Endothelial cell of umbilical vein (primary cell): ENCODE measurements around the gene TNRC6C. TPM values are rescaled to one million over a fixed set of nuclear protein-coding genes. Genes with fewer than 3 reads are reported as not detected.

Source experiments
- BruUV-seq: library from RNA; stranded (reverse); fragments of 400-500 nt; replicated peaks from 2 replicates; lab custom pipeline; 2021; lab: Mats Ljungman, UMichigan
- CTCF ChIA-PET: fragments of 300-600, 350-600 bp; sonication (Branson Sonifier 250); formaldehyde crosslinking; loops from one replicate; lab custom pipeline; 2021; ENCODE audit warnings: antibody characterized with exemption, inconsistent platforms; lab: Charles Lee
- POLR2A ChIA-PET: fragments of 300-600, 350-600 bp; sonication (Branson Sonifier 250); formaldehyde crosslinking; loops from one replicate; lab custom pipeline; 2021; ENCODE audit warnings: antibody characterized with exemption, inconsistent platforms; lab: Charles Lee
- DNase-seq: peaks from one replicate; pipeline ENCODE4 v3.0.0-alpha.2; 2011; ENCODE audit warnings: low read depth, low spot score
- FAIRE-seq: peaks from 2 replicates; lab custom pipeline; 2011; peaks lifted over from hg19 to GRCh38; lab: Jason Lieb, UNC
- H2AFZ ChIP-seq: 2 replicates; pipeline ENCODE4 v1.6.0; 2012; ENCODE audit warnings: low read depth, low read length, control low read depth, inconsistent platforms
- H3K27ac ChIP-seq: 2 replicates; pipeline ENCODE4 v1.5.1; 2011; ENCODE audit warnings: low read depth, mild to moderate bottlenecking, control low read depth, low read length, moderate library complexity; ENCODE audit not compliant: insufficient read depth
- H3K27me3 ChIP-seq, 2 experiments: 2 replicates each; pipeline versions ENCODE4 v1.6.0 to v1.6.1; 2011; ENCODE audit warnings: low read length in 2 of 2, mixed read lengths in 1 of 2; ENCODE audit not compliant: control insufficient read depth in 2 of 2, insufficient read depth in 2 of 2
- H3K36me3 ChIP-seq, 2 experiments: 2 replicates in 1 of 2; 3 replicates in 1 of 2; pipeline ENCODE4 v1.5.1; 2011; ENCODE audit warnings: low read length in 2 of 2, mild to moderate bottlenecking in 1 of 2, moderate library complexity in 1 of 2; ENCODE audit not compliant: control insufficient read depth in 2 of 2, insufficient read depth in 2 of 2; ENCODE audit errors: extremely low read depth in 1 of 2
- H3K4me1 ChIP-seq: 3 replicates; pipeline ENCODE4 v1.5.1; 2011; ENCODE audit warnings: mild to moderate bottlenecking, low read length; ENCODE audit not compliant: control insufficient read depth, insufficient read depth; ENCODE audit errors: extremely low read depth
- H3K4me2 ChIP-seq: 2 replicates; pipeline ENCODE4 v1.6.1; 2011; ENCODE audit warnings: low read length, control low read depth, mixed read lengths; ENCODE audit not compliant: insufficient read depth
- H3K4me3 ChIP-seq, 3 experiments: fragments of 200-600 bp in 1 of 3; sonication (generic), shearing (Covaris generic) in 1 of 3; replicated peaks in 1 of 3; 2 replicates each; pipeline ENCODE4 v1.5.1; 2011 to 2016; ENCODE audit warnings: control low read depth in 3 of 3, low read length in 3 of 3, mild to moderate bottlenecking in 2 of 3, inconsistent platforms in 1 of 3, low read depth in 1 of 3, moderate library complexity in 1 of 3; ENCODE audit not compliant: insufficient read depth in 1 of 3
- H3K79me2 ChIP-seq: 2 replicates; pipeline ENCODE4 v1.6.0; 2012; ENCODE audit warnings: low read length, inconsistent platforms; ENCODE audit not compliant: control insufficient read depth, insufficient read depth
- H3K9ac ChIP-seq: replicated peaks from 2 replicates; pipeline ENCODE3; 2011; ENCODE audit warnings: low read length, control low read depth; ENCODE audit not compliant: insufficient read depth; ENCODE audit errors: extremely low read depth
- H3K9me1 ChIP-seq: replicated peaks from 3 replicates; pipeline ENCODE4 v1.6.0; 2011; ENCODE audit warnings: mild to moderate bottlenecking, low read length; ENCODE audit not compliant: control insufficient read depth, insufficient read depth; ENCODE audit errors: extremely low read depth
- H3K9me3 ChIP-seq: replicated peaks from 2 replicates; pipeline ENCODE4 v1.5.1; 2012; ENCODE audit warnings: low read length, inconsistent platforms; ENCODE audit not compliant: control insufficient read depth, insufficient read depth
- H4K20me1 ChIP-seq: replicated peaks from 2 replicates; pipeline ENCODE3; 2011; ENCODE audit warnings: mild to moderate bottlenecking, low read length; ENCODE audit not compliant: control insufficient read depth, insufficient read depth; ENCODE audit errors: extremely low read depth
- CTCF ChIP-seq, 2 donors: IDR thresholded peaks; 1 replicate in 1 of 2; 2 replicates in 1 of 2; pipeline ENCODE4 v1.5.1; 2011; ENCODE audit warnings: low read length in 2 of 2, mild to moderate bottlenecking in 2 of 2, moderate library complexity in 2 of 2, control low read depth in 1 of 2, inconsistent platforms in 1 of 2, low read depth in 1 of 2; ENCODE audit not compliant: insufficient read depth in 1 of 2; ENCODE audit errors: extremely low read depth in 1 of 2
- EZH2 ChIP-seq: IDR thresholded peaks from 2 replicates; pipeline ENCODE4 v1.6.1; 2012; ENCODE audit warnings: borderline replicate concordance, low read depth, mild to moderate bottlenecking, moderate library complexity, low read length, inconsistent platforms; ENCODE audit not compliant: severe bottlenecking
- FOS ChIP-seq: IDR thresholded peaks from 2 replicates; pipeline ENCODE4 v1.6.1; 2011; ENCODE audit warnings: mild to moderate bottlenecking, low read length, moderate library complexity, borderline replicate concordance; ENCODE audit not compliant: insufficient read depth
- GATA2 ChIP-seq: IDR thresholded peaks from 2 replicates; pipeline ENCODE4 v1.7.0; 2011; ENCODE audit warnings: low read depth, mild to moderate bottlenecking, moderate library complexity, mixed read lengths, low read length; ENCODE audit not compliant: insufficient read length, insufficient read depth
- JUN ChIP-seq: IDR thresholded peaks from 2 replicates; pipeline ENCODE4 v1.6.1; 2011; ENCODE audit warnings: borderline replicate concordance, low read depth; ENCODE audit not compliant: insufficient read length, insufficient read depth
- MAX ChIP-seq: IDR thresholded peaks from 2 replicates; pipeline ENCODE4 v1.6.1; 2011; ENCODE audit not compliant: insufficient read depth, insufficient read length
- MYC ChIP-seq: IDR thresholded peaks from one replicate; pipeline ENCODE4 v1.6.1; 2011; ENCODE audit warnings: mild to moderate bottlenecking, low read depth, low read length
- POLR2A ChIP-seq: IDR thresholded peaks from 2 replicates; pipeline ENCODE4 v1.6.1; 2012; ENCODE audit warnings: low read depth, mild to moderate bottlenecking, control low read depth, low read length
- POLR2AphosphoS5 ChIP-seq: IDR thresholded peaks from 2 replicates; pipeline ENCODE4 v1.6.1; 2012; ENCODE audit warnings: low read depth, mild to moderate bottlenecking, control low read depth, low read length, moderate library complexity; ENCODE audit not compliant: insufficient read depth
- dilution Hi-C: fragments of 300-500 bp; cut with MboI; formaldehyde crosslinking; loops from one replicate; pipeline ENCODE4 v1.15.0; 2019; ENCODE audit warnings: low sequenced_read_pairs; ENCODE audit not compliant: extremely low pct_ligation_motif_present
- intact Hi-C: fragments of 100-400 bp; cut with micrococcal nuclease; formaldehyde crosslinking; loops from one replicate; pipeline ENCODE4 v1.10.0; 2022
- polyA plus RNA-seq, 4 experiments: library from polyadenylated mRNA; depleted of rRNA in 3 of 4; stranded (reverse) in 3 of 4; unstranded in 1 of 4; fragments of >200 nt; gene quantifications; 2 replicates each; pipeline versions ENCODE4 v1.2.1 to v1.2.3, GENCODE V29; 2011 to 2012; ENCODE audit warnings: missing spikeins in 1 of 4
- total RNA-seq: library from RNA; stranded (reverse); gene quantifications from 2 replicates; pipeline ENCODE4 v1.2.3, GENCODE V29; 2021

The TNRC6C gene
- total and polyA plus RNA-seq, 2 donors (not counting 3 experiments of a cell fraction or from before 2014, with no cell fraction given) = 2.1 to 17.5 TPM

- no peak for FAIRE-seq
- dilution Hi-C loops = no loop called here
These were observed 33.7 kb upstream of the TNRC6C start for GRCh38 chr17:77924757-77925336.

More at GRCh38 chr17:77924757-77925336, 33.7 kb upstream of the TNRC6C start:
- Histone ChIP-seq H3K9me3 (no peaks in the 10 kb centered on the region), H3K4me2 (no peak overlapping the region), H4K20me1 (no peaks in the 10 kb centered on the region), H3K9me1 (no peaks in the 10 kb centered on the region), H3K9ac (no peak overlapping the region), H2AFZ (no peak overlapping the region), H3K27me3 (peaks cover 1 to 3% of the 10 kb centered on the region in 2 experiments), H3K79me2 (no peaks in the 10 kb centered on the region), H3K4me1 (no peaks in the 10 kb centered on the region), H3K27ac (no peak overlapping the region), H3K36me3 (no peaks in the 10 kb centered on the region), H3K4me3 (no peak overlapping the region)
- BruUV-seq = no TSS peak
- POLR2A ChIA-PET = no interaction called here
- intact Hi-C loops = no loop called here
- no peak for DNase-seq
- CTCF ChIA-PET = interaction anchor here (0.6 kb wide), 1 partner anchor 1821 kb away, joined by 3 read pairs; no protein-coding TSS in a partner anchor
- TF ChIP-seq CTCF (IDR thresholded peaks at IDR 0.05; ENCODE audit: extremely low read depth in 1 of 2, insufficient read depth in 1 of 2, low read depth in 1 of 2, low read length in 2 of 2) (no peak), POLR2A (no peak), POLR2AphosphoS5 (no peak), GATA2 (no peak), MYC (no peak), FOS (no peak), EZH2 (no peak), JUN (no peak), MAX (no peak)
